Right lobe of liver (tissue), 4 donors: Measurements from ENCODE around the gene WBP2.

Experiments
- CTCF ChIP-seq, 4 donors: fragments of 200-600 bp in 3 of 4; fragments of 450-650 bp in 1 of 4; IDR thresholded peaks; one replicate each; pipeline versions ENCODE4 v1.5.1 to v1.8.0; 2016 to 2022; ENCODE audit warnings: antibody characterized with exemption in 4 of 4, mild to moderate bottlenecking in 2 of 4
- POLR2A ChIP-seq: fragments of 450-650 bp; IDR thresholded peaks from one replicate; pipeline ENCODE4 v1.6.1; 2017; ENCODE audit warnings: antibody characterized with exemption, mild to moderate bottlenecking
- donor health status: DM: no; HTN: no; CAD: no.
- donor health status: DM: no; HTN: no; CAD: no.
- donor health status: DM: no; HTN: yes; CAD: no.

GRCh38 chr17:75885431-75885830 lies 30.3 kb upstream of the WBP2 start:
- TF ChIP-seq CTCF (IDR thresholded peaks at IDR 0.05) (no peak), POLR2A (no peak)
